GM18858 (cell line): ENCODE measurements around the gene ERLEC1.

Experiments used
- ATAC-seq: cut with Tn5 transposase; IDR thresholded peaks from one replicate; pipeline ENCODE4 v1.9.1; 2021; ENCODE audit not compliant: unreplicated experiment

Gene ERLEC1

DNA sequence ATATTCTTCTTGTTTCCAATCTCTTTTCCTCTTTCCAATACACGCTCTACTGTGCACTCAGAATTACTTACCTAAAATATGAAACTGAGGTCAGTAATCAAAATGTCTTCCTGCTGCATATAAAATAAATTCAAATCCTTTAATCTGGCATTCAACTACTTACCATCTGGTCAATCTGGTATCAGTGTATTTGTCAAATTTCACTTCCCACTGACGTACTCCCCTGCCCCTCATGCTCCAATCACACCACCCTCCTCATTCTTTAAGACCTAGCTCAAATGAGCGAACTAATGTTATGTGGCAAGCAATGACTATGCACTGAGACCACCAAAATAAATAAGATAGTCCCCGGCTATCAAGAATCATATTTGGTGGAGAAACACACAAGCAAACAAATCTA is 6.8 kb upstream of the ERLEC1 start:
- no peak for ATAC-seq

DNA sequence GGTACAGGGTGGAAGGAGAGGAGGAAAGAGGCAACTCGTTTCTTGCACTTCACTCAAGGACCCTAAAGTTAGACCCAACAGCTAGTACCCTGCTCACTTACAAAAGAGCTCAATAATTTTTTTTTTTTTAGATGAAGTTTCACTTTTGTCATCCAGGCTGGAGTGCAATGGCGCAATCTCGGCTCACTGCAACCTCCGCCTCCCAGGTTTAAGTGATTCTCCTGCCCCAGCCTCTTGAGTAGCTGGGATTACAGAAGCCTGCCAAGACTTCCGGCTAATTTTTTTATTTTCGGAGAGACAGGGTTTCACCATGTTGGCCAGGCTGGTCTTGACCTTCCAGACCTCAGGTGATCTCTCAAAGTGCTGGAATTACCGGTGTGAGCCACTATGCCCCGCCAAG is 4.2 kb upstream of the ERLEC1 start:
- no peak for ATAC-seq

GRCh38 chr2:53784436-53784835 is 2.4 kb upstream of the ERLEC1 start:
- ATAC-seq = no peak

GRCh38 chr2:53785366-53785765 is 1.5 kb upstream of the ERLEC1 start:
- no peak for ATAC-seq

GRCh38 chr2:53786352-53786704 is 516 bp upstream of the ERLEC1 start:
- ATAC-seq = no peak

DNA sequence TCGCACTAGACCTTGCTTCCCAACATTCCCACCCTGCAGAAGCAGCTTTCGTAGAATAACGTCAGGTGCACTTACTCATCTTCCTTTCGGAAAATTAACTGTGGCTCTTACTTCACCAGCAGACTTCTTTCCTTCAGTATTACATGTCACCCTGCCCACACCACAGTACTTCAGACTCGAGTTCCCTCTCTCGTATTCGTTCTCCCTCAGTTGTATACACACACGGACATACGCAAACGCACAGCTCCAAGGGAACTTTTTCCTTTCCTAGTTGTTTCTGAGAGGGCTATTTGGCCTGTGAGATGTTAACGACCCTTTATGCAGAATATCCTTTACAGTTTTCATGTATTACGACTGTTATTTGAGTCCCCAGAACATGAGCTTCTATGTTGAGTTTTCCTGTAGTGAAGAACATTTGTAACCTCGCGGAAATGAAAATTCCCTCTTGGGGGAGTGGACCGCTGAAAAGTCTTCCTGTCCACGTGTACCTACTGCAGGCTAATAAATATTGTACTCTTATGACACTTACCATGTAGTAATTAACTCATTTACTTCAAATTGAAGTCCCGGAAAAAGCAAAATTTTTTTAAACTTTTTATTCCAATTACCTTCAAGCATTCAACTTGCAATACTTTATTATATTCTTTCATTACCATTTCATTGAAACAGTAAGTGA is 908 bp downstream of the ERLEC1 start:
- ATAC-seq = no peak

GRCh38 chr2:53793261-53793660 is 6.4 kb downstream of the ERLEC1 start:
- ATAC-seq = no peak

GRCh38 chr2:53793821-53794220 is 7.0 kb downstream of the ERLEC1 start:
- ATAC-seq = no peak

DNA sequence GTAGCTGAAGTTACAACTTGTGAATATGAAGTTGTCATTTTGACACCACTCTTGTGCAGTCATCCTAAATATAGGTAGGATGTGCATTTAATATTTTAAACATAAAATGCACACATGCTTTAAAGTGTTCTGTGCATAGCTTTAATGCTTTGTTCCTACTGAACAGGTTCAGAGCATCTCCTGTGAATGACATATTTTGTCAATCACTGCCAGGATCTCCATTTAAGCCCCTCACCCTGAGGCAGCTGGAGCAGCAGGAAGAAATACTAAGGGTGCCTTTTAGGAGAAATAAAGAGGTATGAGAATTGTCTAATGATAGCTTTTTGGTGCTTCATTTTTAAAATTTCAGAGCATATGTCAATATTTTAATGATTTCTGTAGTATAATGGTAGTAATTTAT is 14.7 kb downstream of the ERLEC1 start:
- ATAC-seq = no peak

GRCh38 chr2:53802617-53803151 is 15.8 kb downstream of the ERLEC1 start:
- no peak for ATAC-seq

- no peak for ATAC-seq
Observed at GRCh38 chr2:53811601-53812000, 24.8 kb downstream of the ERLEC1 start.

DNA sequence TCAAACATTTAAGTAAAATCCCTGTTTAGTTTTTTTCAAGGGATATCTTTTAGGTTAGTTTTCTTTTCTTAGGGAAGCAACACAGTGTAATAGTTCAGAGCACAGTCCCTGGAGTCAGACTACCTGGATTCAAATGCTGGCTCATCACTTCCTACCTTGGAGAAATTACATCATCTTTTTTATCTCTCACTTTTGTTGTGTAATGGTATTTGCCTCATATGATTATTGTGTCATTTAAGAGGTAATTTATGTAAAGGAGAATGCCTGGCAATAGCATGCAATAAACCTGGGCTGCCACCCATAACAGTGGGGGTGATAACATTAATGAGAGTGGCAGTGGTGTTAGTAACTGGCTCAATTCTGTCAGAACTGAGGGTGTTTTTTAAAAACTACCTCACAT is 26.3 kb downstream of the ERLEC1 start:
- no peak for ATAC-seq

DNA sequence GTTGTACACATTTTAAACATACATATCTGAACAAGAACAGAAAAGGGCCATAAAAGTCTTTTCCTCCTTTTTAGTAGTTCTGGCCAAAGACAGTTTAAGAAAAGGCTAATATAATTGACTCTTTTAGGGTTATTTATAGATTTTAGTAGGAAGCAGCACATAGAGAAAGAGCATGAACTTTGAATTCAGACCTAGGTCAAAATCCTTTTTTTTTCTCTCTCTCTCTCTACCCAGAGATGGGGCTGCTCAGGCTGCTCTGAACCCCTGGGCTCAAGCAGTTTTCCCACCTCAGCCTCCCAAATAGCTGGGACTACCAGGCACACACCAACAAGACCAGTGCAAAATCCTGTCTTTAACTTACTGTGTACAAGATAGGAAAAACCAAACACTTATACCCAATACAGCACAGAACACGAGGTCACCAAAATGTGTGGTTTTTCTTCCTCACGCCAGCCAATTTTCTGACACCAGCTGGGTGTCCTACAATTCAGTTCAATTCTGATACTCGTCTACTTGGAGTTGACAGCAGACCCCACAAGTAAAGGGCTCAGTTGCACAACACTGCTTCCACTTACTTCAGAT is 32.1 kb downstream of the ERLEC1 start:
- no peak for ATAC-seq

DNA sequence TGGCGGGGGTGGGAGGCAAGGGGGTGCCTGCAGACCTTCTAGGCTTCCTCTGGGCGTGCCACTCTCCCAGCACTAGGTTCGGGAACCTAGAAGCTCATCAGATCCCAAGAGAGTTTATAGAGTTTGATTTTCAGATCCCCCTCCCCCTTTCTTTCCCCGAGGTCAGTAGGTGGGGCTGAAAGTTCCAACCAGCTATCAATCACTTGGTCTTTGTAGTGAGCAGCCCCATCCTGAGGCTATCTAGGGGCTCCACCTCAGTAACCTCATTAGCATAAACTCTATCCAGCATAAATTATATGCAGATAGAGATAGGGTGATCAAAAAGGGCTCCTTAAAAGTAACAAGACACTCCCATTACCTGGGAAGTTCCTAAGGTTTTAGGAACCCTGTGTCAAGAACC is 32.8 kb downstream of the ERLEC1 start:
- ATAC-seq = no peak

GRCh38 chr2:53820048-53820447 is 33.2 kb downstream of the ERLEC1 start:
- no peak for ATAC-seq

GRCh38 chr2:53820711-53821110 is 33.9 kb downstream of the ERLEC1 start:
- ATAC-seq = no peak

DNA sequence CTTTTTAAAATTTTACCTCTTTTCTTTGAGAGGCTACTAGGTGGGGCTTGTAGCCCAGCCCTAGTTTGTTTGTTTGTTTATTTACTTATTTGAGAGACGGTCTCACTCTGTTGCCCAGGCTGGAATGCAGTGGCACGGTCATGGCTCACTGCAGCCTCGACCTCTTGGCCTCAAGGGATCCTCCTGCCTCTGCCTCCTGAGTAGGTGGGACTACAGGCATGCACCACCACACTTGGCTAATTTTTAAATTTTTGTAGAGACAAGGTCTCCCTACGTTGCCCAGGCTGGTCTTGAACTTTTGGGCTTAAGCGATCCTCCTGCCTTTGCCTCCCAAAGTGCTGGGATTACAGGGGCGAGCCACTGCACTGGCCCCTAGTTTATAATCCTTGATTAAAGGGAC is 35.0 kb downstream of the ERLEC1 start:
- ATAC-seq = no peak

- ATAC-seq = peak; percentile 52
Observed at GRCh38 chr2:53823639-53824038, 36.8 kb downstream of the ERLEC1 start.

- ATAC-seq = no peak
Observed at GRCh38 chr2:53826030-53826410, 39.2 kb downstream of the ERLEC1 start.

DNA sequence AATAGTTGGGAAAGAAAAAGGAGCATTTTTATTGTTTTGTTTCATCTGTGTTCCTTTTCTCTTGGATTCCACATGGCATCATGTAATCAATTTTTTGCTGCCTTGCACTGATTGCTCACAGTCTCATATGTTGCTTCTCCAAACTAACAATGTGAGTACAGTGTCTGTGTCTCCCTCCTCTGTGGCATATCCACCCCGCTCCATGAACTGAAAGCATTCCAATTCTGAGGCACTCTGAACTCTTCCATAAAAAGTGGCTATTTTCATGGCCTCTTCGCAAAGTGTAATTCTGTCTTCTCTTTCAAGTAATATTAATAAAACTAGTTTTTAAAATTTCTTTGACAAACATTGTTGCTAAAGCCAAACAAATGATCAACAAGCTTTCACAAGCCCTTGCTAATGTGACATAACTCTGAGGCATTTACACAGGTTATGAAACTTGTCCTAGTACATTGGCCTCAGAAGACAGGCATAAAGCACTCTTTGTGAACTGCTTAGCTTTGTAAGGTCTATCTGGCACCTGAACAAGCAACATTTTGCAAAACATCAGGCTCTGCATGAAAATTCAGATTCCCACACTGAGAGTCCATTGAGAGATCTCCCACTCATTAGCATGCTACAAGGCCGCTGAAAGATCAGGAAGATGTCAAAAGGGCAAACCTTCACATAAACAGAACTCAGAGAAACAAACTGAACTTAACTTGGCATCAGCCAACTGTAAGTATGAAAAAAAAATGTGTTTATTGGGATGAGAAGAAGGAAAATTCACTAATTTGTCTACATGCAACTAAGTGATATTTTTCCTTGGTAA is 39.9 kb downstream of the ERLEC1 start:
- ATAC-seq = no peak

DNA sequence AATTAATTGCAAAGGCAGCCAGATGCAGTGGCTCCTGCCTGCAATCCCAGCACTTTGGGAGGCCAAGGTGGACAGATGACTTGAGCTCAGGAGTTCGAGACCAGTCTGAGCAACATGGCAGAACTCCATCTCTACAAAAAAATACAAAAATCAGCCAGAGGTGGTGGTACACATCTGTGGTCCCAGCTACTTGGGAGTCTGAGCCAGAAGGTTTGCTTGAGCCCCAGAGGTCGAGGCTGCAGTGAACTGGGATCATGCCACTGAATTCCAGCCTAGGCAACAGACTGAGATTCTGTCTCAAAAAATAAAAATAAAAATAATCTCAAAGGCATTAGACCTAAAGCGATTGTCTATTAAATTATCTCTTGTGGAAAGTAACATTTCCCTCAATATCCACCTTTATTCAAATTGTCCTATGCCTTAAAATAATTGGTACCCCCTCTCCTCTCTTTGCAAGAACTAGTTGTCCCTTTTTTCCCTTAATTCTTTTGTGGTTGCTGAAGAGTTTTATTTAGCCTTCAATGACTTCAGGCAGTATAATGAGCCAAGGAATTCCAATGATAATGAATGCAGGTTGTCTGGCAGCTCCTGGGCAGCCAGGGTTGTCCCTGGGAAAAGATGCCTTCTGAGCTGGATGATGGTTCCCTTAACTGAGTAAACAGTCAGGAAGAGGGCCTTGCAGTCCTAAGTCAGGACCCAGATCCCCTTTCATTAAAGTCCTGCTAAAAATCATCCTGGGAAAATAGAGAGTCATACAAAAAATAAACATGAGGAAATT is 40.7 kb downstream of the ERLEC1 start:
- no peak for ATAC-seq
